ENCODE data around the gene TNPO1.
A peak's percentile ranks its signal among the peaks of the same experiment; 100 is the strongest.

The TNPO1 gene

DNA sequence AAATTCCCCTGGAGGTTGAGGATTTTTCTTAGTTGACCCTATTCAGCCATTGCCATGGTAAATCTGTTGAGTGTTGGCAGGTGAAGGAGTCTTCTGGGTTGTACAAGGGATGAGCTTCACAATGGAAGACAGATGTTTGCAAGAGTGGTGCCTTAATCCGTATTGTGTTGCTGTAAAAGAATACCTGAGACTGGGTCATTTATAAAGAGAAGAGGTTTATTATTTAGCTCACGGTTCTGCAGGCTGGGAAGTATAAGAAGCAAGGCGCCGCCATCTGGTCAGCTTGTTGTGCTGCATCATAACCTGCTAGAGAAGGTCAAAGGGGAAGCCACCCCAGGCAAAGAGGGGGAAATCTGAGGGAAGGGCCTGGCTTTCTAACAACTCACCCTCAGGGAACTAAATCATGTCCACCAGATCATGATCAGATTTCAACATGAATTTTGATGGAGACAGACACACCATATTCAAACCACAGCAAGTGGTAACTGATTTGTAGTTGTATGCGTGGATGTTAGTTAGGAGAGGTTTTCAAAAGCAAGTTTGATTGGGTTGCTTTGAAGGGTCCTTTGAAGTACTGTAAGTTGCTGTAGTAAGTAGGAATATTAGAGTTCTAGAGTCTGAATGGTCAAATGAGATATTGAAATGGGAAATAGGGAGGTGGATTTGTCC lies 2.5 kb downstream of the TNPO1 start:
- no peak for DNase-seq

DNA sequence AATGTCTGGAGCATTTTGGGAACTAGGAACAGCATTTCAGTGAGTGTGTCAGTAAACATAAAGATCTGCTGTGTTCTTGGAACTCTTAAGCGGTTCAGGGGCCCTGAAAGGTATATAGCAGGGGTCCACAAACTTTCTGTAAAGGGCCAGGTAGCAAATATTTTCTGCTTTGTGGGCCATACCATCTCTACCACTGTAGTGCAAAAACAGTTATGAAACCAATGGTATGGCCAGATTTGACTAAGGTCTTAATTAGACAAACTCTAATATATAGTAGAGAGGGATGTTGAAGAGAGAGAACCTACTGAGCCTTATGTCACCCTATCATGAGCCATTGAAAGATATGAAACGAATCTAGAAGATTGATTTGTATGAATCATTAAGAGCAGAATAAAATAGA lies 5.3 kb downstream of the TNPO1 start:
- no peak for DNase-seq

DNA sequence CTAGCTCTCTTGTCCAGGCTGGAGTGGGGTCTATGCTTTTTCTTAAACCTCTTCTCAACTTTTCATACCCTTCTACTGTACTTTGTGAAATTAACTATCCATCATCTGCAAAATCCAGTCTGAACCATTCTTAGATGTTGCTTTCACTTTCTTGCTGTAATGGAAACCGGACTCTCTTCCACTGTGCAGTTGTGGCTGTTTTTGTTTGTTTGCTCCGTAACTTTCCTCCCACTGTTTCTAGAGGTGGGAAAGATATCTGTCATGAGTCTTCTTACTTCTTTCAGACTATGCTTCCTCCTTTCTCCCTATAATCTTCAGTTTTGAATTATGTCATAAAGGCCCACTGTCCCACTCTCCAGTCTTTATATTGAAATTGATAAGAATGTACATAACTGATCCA lies 6.5 kb downstream of the TNPO1 start:
- no peak for DNase-seq

DNA sequence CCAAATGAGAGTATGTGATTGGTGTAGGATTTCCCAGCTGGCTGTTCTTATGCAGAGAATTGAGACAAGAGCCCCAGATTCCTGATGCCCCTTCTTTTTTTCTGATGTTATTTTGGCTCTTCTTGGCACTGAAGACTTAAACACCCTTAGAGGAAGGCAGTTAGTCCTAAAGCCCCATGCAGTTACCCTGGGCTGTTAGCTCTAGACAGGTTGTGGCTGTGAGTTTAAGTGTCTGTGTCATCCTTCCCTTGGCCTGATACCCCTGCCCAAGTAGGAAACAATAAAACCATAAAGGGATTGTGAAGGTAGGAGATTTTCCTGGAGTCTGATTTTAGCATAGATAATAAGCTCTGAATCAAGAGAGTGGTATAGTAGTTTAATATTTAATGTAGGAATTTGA lies 13.2 kb downstream of the TNPO1 start:
- DNase-seq = no peak

DNA sequence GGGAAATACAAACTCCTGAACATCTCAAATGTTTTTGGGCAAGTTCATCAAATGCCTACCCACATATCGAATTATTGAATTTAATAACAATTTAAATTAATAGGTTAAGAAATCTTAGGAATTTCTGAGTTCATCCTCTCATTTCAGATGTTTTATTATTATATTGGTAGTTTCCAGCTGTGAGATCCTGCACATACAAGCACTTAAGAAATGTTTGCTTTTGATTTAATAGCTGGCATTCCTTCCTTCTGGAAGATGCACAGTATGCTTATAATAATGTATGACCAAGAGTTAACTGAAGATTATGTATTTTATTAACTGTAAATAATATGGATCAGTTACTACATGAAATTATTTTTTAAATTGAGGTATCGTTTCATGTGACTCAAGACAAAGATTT lies 13.9 kb downstream of the TNPO1 start:
- DNase-seq = no peak

DNA sequence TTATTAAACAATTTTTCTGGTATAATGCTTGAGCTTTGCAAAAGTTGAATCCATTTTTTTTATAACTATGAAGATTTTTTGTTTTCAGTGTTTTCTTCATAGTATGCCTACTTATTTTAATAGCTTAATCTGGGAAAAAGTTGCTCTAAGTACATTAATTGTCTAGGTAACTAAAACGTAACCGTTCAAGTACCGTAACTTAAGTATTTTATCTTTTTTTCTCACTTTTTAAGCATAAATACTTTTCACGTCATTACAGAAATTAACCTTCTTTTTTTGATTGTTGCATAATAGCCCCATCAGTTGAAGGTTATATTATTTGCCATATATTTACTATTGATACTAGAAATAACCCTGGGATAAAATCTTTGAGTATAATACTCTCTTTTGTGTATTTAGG lies 15.2 kb downstream of the TNPO1 start:
- no peak for DNase-seq

DNA sequence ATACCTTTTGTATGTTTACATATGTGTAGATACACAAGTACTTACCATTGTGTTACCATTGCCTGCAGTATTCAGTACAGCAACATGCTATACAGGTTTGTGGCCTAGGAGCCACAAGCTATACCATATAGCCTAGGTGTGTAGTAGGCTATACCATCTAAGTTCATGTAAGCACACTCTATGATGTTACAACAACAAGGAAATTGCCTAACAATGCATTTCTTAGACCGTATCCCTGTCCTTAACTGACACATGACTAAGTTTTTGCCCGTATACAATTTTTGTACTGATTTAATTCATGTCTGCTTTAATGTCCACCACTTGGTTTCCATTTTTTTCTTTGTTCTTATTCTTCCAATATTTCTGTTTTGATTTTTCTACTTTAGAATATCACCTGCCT lies 18.5 kb downstream of the TNPO1 start:
- DNase-seq = no peak

DNA sequence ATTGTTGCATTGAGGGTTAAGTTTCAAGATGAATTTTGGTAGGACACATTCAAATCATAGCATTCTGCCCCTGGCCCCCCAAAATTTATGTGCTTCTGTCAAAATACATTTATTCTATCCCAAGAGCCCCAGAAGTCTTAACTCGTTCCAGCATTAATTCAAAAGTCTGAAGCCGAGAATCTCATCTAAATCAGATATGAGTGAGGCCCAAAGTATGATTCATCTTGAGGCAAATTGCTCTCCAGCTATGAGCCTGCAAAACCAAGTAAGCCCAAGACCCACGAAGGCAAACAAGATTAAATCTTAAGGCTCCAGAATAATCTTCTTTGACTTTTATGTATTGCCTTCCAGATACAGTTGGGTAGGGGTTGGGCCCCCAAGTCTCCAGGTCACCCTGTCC lies 19.2 kb downstream of the TNPO1 start:
- no peak for DNase-seq

DNA sequence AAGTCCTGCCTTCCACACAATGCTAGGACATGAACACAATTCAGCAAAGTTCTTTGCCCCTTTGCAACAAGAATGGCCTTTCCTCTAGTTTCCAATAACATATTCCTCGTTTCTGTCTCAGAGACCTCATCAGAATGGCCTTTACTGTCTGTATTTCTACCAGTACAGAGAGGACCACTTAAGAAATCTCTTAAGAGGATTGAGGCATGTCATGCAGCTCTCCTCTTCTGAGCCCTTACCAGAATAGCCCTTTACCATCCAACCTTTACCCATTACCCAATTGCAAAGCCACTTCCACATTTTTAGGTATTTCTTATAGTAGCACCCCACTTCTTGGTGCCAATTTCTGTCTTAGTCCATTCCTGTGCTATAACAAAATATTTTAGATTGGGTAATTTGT lies 20.3 kb downstream of the TNPO1 start:
- no peak for DNase-seq

DNA sequence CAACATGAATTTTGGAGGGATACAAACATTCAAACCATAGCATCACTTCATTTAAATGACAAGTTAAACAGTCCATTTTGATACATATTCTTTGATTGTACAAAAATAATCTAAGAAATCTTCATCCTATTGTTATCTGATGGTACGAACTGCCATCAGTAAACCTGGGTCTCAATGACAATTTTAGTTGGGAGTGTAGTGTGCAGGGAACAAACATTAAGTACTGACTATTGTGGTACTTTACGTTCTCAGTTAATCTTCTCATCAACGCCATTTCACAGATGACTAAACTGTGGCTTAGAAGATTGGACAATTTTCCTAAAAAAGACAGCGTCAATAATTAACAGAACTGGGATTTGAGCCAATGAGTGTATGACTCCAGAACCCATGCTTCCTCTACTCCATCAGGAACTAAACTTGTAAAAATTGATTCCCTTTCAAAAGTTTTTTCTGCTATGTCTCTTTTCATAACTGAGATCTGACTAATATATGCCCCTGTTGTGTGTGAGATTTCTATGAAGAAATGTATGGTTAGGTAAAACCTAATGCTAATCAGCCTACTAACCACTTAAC lies 21.1 kb downstream of the TNPO1 start:
- DNase-seq = no peak

DNA sequence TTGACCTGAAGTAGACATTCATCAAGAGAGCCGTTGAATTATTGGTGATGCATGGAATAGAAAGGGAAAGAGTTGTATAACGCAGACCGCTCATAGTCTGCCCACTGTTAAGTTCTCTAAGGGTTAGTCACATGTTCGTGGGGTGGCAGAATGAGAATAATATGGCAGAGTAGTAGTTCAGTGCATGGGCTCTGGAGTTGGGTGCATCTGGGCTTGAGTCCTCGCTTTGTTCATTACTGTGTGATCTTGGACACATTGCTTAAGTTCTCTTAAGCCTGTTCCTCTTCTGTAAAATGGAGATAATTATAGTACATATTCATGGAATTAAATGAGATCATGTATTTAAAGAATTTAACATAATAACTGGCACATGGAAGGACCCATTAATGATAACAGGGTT lies 23.6 kb downstream of the TNPO1 start:
- DNase-seq = peak; percentile 10

DNA sequence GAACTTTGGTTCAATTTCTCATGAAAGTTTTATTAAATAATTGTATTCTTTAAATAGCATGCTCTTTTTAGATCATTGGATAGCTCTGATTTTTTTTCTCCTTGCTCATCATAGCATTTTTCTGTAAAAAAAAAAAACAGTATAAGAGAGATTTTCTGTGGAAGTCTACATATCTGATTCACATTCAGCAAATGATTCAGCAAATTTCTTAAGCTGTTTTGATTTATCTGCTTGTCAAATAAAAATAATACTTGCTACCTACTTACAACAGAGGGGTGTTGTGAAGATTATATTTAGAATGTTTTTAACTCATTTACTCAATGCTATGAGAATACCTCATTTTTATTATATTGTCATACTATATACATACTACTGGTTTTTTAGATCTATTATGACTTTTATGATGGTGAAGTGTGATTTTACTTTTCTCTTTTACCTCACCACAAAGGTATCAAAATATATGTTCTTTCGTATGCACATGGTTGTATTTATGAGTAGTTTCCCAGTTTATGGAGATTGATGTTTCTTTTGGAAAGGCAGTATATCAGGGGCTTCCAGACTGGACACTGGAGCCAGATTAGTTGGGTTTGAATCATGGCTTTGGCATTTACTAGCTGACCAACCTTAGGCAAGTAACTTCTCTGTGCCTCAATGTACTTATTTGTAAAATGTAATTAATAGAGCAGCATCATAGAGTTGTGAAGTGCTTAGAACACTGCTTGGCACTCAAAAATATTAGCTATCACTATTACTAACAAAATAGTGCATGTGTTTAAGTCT lies 25.5 kb downstream of the TNPO1 start:
- DNase-seq = no peak

DNA sequence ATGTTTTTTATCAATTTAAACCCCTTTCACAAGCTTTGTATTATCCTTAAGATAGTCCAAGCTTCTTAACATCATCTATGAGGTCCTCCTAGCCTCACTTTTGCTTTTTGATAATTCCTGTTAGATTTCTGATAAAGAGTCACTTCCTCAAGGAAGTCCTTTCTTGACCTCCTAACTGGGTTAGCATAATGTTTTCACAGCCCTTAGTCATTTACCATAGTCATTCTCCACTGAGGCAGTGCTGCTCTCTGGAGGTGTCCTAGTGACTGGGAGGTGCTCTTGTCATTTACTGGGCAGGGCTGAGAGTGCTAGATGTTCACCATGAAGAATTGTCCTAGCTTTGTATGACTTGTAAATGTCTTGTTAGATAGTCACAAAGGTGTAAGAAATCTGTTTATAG lies 26.4 kb downstream of the TNPO1 start:
- DNase-seq = no peak

DNA sequence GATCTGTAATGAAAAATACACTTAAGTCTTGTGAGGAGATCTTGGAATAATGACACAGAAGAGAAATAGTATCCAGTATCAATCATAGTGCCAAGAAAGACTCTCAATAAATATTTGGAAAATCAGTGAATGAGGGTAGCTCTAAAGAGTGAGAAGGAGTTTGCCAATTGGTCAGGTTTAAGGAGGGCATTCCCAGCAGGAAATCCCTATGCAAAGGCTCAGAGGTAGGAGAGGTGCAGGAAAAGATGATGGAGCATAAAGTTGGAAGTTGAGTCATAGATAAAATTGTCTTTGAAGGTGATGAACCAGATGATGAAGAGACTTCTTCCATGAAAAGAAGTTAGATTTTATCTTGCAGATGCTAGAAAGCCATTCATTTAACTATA lies 27.8 kb downstream of the TNPO1 start:
- DNase-seq = no peak

DNA sequence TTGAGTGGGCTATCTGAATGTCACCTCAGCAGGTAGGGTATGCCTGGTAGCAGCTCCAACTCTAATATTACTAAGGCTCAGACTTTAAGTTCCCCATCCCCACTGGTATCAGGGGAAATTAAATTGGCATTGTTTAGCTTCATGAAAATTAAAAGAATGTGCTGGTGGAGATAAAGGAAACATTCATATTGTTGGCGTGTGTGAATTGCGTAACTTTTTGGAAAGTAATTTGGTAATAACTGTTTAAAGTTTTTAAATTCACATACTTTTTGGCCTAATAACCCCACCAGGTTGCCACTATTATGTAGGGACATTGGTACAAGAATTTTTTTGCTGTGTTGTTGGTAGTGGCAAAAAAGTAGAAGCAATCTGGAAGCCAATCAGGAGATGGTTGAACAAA lies 29.4 kb downstream of the TNPO1 start:
- no peak for DNase-seq

DNA sequence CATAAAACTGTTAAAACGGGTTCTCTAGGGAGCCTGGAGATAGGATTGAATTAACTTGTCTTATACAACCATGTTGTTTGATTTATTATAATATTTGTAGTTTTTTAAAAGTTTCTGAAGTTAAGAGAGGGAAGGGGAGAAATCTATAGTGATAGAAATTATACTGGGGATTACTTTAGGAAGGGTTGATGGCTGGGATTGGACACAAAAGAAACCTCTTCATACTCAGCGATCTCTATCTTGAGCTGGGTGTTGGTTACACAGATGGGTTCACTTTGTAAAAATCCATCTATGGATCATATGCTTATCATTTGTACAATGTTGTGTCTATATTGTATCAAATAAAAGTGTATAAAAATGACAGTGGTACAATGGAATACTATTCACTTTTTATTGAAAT lies 30.0 kb downstream of the TNPO1 start:
- no peak for DNase-seq

DNA sequence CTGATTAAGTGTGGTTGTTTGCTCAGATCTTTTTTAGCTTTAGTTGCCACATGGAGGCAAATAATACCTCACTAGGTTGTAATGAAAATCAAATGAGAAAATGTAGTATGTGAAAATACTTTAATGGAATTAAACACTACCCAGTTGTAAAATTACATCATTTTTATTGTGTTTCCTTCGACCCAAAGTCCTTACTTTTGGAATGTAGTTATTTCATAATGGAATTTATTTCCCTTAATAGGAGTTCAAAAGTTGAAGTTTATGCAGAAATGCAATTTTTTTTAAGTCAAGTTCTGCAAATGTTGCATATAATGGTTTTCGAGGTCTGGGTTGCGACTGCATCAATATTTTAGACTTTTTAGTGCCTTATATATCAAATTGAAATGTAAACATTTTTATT lies 31.0 kb downstream of the TNPO1 start:
- no peak for DNase-seq

DNA sequence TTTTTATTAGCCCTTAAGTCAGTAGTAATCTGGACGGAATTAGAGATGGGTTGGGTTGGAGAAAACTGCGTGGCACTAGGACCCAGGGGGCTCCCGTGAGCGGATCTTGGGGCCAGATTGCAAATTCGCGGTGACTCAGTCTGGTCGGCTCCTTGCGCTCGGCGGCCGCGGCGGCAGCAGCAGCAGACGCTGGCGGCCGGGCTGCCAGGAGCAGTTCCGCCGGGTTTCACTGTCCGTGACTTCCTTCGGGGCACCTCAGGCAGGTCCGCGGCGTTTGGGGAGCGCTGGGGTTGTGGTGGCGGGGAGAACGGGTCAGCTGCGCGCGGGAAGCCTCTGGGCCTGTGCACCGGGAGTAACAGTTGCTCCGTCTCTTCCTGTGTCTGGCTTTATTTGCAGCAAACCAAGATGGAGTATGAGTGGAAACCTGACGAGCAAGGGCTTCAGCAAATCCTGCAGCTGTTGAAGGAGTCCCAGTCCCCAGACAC lies 31.6 kb downstream of the TNPO1 start:
- peak; percentile 61 for DNase-seq

DNA sequence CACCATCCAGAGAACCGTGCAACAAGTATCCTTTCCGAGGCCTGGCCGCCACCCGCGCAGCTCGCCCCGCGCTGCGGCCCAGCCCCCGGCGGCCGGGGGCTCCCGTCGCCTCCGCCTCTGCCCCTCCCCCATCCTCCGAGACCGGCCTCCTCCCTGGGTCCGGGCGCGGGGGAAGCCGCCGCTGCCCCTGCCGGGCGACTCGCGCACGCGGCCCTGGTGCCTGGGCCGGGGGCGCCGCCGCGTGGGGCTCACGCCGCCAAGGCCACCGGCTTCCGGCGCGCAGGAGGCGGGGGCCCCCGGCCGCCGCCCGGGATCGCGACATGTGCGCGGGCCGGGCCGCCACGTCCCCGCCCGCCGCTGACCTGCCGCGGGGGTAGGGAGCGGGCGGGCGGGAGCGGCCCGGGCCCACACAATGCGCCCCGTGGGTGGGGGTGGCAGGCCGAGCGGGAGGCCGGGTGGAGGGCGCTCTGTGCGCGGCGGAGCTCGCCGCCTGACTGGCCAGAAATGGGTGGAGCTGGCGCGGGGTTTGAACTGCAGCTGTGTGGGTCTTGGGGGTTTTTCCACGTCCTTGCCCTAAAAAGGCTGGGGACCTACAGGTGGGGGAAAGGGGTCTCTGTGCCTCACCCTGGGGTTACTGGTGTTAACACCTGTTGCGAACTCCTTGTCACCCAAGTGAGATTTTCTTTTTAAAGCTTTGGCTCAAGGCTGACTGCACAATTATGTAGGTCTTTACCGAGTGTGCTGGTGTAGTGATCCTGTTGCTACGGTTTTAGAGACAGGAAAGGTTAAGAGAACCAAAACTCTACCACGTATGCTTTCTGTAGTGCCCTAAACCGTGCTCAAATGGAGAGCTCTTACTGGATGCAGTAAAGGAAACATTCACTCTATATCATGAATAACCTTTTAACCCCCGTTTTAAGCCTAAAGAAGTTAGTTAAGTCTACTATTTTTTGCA lies 32.3 kb downstream of the TNPO1 start:
- no peak for DNase-seq

DNA sequence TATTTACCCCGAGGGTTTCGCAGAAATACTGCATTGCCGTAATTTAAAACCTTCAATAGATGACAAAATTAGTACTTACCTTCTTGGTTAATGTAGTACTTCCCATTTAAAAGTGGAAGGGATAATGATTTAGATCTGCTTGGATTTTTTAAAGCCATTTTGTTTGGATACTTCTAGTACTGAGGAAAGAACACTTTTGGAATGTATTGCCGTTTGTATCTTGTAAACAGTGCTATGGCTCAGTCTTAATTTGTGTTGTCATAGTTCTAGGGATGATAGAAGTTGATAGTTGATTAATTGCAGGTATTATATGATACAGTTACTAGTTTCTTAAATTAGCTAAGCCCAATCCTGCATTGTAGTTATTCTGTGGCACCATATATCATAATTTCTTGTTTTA lies 33.1 kb downstream of the TNPO1 start:
- DNase-seq = no peak

DNA sequence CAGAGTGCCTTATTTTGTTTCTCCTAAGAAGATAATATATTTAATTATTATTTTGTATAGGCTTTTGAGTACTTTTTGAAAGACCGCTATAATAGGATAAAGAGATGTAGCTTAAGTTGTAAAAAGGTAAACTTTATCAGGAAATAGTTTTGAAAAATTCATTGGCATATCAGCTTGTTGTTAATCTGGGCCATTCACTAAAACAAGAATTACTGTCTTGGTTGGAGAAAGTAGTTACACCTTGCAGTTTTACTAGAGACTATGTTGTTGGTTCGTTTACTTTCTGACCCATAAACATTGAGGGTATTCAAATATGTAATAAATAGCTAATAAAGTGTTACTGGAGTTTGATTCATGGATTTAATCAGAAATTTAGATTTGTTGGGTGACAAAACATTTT lies 33.7 kb downstream of the TNPO1 start:
- DNase-seq = no peak

DNA sequence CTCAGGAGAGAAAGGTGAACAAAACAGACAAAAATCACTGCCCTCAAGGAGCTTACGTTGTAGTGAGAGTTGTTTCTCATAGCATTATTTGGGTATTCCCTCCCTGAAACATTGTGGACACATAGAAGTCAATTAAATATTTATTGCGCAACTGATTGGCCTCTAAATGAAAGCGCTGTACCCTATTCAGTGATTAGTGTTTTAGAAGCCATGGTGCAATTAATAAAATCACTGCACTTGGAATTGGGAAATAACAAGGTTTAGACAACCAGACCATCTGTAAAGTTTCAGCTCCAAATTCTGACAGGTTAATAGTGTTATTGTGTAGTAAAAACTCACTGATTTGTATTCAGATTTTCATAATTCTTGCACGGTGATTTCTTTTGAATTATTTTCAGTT lies 35.9 kb downstream of the TNPO1 start:
- DNase-seq = no peak

DNA sequence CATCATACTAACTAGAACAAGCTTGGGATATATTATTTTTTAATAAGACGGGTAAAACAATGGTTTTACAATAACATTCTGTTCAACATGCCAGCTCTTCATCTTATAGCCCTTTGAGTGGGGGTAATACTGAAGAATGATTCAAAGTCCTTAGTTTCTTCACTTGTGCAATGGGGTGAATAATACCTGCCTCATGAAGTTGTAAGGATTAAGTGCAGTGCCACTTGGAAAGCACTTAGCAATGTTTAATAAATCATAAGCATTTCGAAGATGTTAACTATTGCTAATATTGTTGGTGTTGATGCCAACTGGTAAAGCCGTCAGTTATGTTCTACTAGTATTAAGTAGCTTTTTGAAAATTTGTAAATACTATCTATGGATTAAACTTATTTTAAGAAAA lies 38.0 kb downstream of the TNPO1 start:
- DNase-seq = no peak

Data from DMS79 (cell line).